Liver (tissue), 3 donors: ENCODE data around the gene MKS1.

Experiments
- ATF3 ChIP-seq: IDR thresholded peaks from 2 replicates; pipeline ENCODE4 v1.6.1; 2016; ENCODE audit warnings: antibody characterized with exemption
- CTCF ChIP-seq: fragments of 150-350 bp; IDR thresholded peaks from 2 replicates; pipeline ENCODE4 v1.5.1; 2017; ENCODE audit warnings: improper control_type of control experiment, low read depth, low read length; ENCODE audit not compliant: missing input control
- MAX ChIP-seq: IDR thresholded peaks from 2 replicates; pipeline ENCODE4 v1.6.1; 2016; ENCODE audit warnings: antibody characterized with exemption
- NR2F2 ChIP-seq: IDR thresholded peaks from 2 replicates; pipeline ENCODE4 v1.6.1; 2016; ENCODE audit warnings: antibody characterized with exemption
- donor health status: healthy.
- donor health status: healthy.

- TF ChIP-seq CTCF, result no peak
- no peak for TF ChIP-seq MAX
- no peak for TF ChIP-seq ATF3
- TF ChIP-seq NR2F2, result no peak
Measured at GRCh38 chr17:58205936-58206335, 13.1 kb downstream of the MKS1 start.
